HG03108 (cell line): ENCODE measurements around the gene GPRIN2.
"Not testable (repeated sequence)": the region's sequence is repeated elsewhere in the genome, so short reads cannot be mapped to it uniquely, and the experiment has no call there.

Source experiments
- ATAC-seq: cut with Tn5 transposase; IDR thresholded peaks from one replicate; pipeline ENCODE4 v1.9.1; 2021; ENCODE audit warnings: moderate library complexity; ENCODE audit not compliant: unreplicated experiment

Gene GPRIN2

DNA sequence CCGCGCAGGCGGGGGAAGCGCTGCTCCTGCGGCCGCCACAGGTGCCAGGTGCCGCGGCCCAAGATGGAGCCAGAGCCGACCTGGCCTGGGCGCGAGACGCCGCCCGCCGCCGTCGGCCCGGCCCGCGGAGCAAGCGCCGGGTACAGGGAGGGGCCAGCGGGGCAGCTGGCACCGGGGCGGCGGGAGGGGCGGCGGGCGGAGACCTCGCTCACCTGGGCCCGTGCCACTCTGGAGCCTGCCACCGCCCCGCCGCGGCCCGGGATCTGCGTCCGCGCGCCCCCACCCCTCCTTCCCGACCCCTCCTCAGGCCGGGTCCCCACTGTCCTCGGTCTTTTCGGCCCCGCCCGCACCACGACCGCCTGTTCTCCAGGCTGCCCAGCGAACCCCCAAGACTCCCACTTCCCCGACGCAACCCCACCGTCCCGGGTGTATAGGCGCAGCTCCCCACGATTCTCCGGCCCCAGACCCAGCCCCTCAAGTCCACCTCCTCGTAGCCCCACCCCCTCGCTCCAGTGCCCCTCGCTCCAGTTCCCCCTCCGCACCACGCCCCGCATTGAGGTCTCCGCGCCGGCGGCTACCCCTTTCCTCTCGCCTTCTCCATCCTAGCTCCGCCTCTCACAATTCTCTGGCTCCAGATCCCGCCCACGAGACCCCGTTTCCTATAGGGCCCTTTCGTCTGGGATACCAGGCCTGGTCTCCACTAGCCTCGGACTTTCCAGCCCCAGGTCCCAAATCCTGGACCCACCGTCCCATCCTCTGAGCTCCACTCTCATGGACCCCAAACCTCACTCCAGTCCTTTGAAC, at the start of gene GPRIN2:
Gene GPRIN2 (minus strand): TSS at position 144 of the 804 bp plus-strand sequence. CDS start 5,922 bp downstream, outside the sequence.
- no peak for ATAC-seq

DNA sequence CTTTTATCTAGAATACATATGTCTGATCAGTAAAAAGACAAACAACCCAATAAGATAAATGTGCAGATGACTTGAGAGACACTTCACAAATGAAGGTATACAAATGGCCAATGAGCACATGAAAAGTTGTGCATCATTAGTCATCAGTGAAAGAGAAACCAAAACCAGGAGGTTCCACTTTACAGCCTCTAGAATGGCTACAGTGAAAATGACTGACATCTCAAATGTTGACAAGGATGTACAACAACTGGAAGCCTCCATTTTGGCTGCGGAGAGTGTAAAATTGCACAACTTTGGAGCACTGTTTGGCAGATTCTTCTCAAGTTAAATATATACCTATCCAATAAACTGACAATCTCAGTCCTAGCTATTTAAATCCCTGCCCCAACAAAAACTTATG, 44.1 kb upstream of the GPRIN2 start:
- peak; percentile 71 for ATAC-seq

DNA sequence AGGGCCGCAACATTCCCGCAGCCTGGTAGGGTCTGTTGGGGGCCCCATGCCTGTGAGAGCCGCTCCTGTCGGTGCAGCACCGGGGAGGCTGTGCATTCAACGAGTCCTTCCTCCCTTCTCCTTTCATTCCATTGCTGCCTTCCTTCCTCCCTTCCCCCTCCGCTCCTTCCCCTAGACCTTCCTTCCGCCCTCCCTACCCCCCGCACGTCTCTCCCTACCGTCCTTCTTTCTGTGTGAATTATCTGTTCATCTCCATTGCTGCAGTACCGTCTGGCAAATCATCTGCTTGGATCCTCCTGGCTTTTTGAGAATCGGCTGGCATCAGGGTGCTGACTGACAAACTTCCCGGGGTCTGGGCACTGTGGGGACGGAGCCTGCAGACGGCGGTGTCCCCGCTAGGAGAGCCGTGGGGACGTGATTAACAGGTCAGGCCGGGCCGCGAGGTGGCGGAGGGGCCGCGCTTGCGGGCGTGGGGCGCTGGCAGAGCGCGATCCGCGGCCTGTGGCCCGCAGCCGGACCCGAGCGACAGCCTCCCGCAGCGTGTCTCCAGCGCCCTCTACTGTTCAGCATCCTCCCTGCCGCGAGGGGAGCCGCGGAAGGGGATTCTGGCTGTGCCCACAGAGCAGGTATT, 41.3 kb upstream of the GPRIN2 start:
- peak; percentile 72 for ATAC-seq

DNA sequence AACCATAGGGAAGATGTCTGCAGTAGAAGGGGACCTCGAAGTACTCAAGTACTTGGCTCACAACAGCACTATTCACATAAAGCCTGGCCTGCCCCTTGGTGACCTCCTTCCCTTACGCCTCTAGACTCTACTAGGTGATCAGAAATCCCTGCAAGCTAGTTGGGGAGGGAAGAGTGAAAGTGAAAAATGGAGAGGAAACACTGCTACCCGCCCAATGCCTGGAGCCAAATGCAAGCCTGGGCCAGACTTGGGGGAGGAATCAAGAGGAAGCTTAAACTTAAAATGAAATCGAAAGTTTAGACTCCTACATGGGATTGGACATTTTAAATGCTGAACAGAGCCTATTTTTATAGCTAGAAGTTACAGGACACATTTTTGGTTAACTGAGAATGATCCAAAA, 40.1 kb upstream of the GPRIN2 start:
- ATAC-seq: not testable (repeated sequence)

DNA sequence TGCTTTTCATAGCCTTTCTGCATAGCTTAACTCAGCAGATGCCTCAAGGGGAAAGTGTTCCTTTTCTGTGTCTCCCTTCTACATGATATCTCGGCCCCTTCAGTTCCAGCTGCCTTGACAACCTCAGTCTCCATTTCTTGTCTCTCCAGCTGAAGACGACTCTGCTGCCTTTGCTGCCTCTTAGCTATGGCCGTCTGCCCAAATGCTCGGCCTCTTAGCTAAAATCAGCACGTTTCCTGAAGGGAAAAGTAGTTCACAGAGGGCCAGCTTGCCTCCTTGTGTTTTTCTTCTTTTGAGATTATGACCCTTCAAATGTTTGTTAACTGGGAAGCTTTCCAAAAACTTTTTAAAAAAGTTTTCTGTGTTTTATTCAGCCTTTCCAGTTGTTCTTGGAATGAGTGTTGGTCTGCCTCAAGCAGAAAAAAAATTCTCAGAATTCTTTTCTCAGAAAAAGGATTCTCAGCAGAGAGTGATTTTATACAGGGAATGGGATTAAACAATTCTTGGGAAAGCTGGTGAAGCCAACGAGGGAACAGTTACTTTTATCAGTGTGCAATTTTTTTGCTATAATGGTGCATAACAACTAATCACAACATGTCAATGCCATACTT, 38.1 kb upstream of the GPRIN2 start:
- ATAC-seq: not testable (repeated sequence)

DNA sequence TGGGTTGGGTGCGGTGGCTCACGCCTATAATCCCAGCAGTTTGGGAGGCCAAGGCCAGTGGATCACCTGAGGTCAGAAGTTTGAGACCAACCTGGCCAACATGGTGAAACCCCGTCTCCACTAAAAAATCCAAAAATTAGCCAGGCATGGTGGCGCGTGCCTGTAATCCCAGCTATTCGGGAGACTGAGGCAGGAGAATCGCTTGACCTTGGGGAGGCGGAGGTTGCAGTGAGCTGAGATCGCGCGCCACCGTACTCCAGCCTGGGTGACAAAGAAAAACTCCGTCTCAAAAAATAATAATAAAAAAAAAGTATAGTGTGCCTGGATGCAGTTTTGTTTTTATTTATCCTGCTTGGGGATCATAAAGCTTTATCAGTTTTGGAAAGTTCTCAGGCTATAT, 36.8 kb upstream of the GPRIN2 start:
- not testable (repeated sequence) for ATAC-seq

DNA sequence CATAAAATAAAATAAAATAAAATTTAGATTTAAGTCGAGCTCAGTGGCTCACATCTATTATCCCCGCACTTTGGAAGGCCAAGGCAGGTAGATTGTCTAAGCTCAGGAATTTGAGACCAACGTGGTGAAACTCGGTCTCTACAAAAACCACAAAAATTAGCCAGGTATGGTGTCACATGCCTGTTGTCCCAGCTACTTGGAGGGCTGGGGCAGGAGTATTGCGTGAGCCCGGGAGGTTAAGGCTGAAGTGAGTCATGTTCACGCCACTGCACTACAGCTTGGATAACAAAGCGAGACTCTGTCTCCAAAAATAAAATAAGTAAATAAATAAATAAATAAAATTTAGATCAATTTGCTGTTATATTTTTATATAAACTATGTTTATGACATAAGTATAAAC, 34.6 kb upstream of the GPRIN2 start:
- not testable (repeated sequence) for ATAC-seq

DNA sequence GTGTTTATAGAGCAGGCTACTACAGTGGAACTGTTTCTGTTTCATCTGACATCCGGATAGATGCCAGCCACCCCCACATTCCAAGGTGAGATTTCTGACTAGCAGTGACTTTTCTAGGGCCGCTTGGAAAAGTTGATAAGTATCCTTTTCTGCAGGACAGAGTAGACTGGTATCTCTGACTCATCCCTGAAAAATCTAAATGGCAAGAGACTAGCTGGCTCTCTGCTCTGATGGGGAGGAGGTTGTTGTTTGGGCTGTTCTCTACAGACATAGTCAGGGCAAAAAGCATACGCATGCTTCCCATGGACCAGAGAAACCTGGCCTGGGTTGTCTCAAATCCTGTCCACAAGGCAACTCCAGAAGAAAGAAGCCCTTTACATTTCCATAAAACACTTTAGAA, 33.1 kb upstream of the GPRIN2 start:
- ATAC-seq: not testable (repeated sequence)

DNA sequence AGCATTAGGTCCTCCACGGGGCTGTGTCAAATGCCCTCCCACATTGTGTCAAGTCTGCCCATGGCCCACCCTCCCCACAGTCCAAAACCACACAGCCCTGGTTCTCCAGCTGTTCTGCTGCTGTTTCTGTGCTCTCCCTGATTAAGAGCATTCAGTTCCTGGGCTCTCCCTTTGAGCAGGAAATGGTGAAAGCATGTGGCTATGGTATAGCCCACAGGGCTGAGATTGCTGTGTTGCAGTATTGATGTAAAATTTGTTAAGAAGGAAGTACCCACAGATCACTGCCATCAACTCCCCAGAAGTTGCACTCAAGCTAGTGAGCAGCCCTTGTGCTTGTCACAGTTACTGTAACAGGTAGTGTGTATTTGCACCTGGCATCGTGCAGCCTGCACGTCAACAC, 31.8 kb upstream of the GPRIN2 start:
- ATAC-seq: not testable (repeated sequence)

DNA sequence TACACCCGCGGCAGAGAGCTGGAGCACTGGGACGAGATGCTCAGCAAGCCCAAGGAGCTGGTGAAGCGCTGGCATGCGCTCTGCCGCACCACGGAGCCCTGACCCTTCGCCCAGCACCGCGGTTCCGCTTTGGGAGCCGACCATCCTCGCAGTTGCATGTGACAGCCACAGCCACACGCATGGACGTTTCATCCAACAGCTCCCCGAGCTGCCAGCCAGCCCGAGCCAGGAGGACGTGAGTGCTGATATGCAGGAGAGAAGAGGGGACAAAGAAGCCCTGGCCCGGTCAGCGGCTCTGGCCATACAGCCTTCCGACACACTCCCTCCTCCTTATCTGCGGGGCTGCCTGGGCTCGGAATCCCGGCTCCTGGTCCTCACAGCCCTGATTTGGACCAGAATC, 31.1 kb upstream of the GPRIN2 start:
- ATAC-seq: not testable (repeated sequence)

DNA sequence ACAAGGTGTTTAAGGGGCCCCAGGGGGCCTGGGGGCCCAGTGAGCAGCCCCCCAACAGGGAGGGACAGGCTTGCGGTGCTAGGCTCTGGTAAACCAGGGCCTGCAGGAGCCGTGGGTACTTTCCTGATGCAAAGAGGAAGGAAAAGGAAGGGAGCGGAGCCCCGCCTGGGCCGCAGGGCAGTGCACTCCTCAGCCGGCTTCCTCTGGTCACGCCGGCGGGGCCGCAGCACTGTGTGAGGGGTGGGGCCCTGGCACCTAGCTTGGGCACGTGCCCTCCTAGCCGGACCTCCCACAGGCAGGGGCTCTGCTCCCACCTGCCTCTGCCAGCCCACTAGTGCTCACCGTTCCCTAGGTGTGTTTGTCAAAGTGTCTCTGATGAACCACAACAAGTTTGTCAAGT, 28.8 kb upstream of the GPRIN2 start:
- ATAC-seq: not testable (repeated sequence)

DNA sequence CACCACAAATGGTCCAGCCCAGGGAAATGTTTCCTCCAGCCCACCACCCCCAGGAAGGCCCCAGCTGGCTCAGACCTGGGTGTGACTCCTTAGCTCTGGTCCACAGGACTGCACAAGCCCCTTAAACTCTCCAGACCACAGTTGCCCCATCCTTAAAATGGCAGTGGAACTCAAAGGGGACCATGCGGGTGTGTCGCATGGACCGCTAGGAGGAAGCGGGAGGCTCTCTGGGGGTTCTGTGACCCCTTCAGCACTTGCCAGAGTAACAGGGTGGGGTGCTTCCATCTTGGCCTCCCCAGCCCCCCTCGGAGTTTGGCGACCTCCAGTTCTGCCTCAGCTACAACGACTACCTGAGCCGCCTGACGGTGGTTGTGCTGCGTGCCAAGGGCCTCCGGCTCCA, 27.7 kb upstream of the GPRIN2 start:
- not testable (repeated sequence) for ATAC-seq

DNA sequence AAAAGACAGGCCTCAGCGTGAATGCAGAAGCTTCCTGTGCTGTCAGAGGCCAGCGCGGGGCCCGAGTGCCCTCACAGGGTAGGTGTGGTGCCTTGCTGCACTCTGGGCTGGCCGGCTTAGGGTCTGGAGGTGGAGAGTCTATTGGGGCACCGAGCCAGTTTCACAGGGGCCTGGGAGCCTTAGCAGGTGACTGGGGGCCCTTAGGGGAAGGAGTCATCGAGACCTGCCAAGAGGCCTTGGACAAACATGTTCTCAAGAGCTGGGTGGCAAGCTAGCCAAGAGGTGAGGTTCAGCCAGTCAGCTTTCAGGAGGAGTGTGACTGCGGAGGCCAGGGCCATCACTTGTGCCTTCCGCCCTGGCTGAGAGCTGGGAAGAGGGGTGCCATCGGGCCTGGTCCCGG, 26.1 kb upstream of the GPRIN2 start:
- not testable (repeated sequence) for ATAC-seq

DNA sequence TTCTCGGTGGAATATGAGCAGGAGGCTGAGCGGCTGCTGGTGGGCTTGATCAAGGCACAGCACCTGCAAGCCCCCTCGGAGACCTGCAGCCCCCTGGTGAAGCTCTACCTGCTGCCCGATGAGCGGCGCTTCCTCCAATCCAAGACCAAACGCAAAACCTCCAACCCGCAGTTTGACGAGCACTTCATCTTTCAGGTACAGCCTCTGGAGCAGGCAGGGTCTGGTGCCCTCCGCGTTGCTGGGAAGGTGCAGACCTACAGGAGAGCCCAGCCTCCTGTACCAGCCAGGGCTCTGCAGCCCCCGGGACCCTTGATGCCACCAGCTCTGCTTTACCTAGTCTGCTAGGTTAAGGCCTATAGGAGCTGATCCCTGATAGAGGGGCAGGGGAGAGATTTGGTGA, 25.5 kb upstream of the GPRIN2 start:
- ATAC-seq: not testable (repeated sequence)

DNA sequence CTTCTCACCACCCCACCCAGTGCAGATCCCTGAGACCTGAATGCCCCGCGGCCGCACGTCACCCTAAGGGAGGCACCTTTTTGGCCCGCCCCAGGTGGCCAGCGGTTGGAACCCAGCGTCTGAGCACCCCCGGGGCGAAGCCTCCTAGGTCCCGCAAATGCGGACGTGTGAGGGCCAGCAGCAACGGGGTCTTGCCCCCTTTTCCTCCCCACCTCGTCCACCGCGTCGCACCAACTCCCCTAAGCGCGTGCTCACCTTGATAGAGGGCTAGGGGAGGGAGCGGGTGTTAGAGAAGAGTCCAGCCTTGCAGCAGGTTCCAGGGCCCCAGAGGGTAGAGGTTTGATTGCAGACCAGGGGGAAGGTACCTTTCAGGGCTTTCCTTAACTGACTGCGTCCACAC, 22.9 kb upstream of the GPRIN2 start:
- ATAC-seq: not testable (repeated sequence)

DNA sequence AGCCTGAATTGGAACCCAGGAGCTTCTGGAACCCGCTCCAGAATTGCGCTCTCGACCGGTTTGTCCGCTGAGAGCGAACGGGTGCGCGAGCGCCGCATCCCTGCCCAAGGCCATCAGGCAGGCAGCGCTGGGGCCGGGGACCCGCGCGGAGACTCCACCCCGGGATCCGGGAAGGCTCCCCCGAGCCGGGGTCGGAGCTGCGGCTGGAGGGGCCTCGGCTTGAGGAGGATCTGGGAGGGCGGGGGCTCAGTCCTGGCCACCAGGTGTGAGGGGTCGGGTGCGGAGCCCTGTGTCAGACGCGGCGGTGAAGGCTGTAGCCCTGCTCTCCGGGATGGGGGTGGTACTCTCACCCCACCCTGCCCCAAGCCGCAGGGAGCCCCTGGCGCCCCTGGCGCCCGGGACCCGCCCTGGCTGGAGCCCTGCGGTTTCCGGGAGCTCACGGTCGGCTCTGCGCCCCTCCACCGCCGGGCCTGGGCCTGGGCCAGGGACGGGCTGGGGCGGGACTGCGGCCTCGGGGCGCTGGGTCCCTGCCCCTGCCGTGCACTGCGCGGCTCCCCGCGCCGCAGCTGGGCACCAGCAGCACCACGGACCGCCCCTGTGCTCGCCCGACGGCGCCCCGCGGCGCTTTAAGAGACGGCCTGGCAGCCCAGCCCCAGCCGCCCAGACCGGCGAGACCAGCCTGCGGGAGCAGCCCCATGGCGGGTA, 22.2 kb upstream of the GPRIN2 start, which contains the start of gene SYT15:
Gene SYT15 (plus strand): TSS at position 655 of the 705 bp plus-strand sequence. CDS start 41 bp downstream, at position 696.
- not testable (repeated sequence) for ATAC-seq

DNA sequence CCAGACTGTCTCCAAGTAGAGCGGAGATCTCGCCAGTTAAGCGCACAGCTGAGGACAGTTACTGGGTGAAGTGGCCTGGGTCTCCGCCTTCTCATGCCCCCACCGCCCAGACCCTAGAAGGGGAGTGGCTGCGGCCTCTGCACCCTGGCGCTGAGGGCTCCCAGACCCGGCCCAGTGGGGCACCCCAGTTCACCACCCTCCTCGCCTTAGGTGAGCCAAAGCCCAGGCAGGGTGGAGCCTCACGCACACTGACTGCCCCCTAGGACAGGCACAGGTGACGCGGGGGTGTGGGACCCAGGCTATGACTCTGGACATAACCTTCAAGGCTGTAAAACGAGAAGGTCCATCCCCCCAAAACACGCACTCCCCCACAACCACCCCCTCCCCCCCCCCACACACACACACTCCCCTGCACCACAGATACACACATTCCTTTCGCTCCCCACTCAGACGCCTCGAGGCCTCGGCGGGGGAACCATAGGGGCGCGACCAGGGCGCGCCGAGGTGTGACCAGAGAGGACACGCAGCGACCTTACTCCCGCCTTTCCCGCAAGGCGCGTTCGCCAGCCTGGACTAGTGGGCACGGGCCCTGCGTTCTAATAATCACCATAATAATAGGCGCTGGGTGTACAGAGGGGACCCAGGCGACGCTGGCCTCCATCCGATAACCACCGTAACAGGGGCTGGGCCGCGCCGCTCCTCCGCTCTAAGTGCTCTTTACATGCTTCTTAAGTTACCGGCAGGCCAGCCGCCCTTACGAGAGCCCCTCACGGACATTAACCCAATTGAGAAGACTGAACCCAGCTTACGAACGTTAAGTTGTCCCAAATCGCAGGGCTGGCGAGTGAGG, 21.4 kb upstream of the GPRIN2 start:
- not testable (repeated sequence) for ATAC-seq

DNA sequence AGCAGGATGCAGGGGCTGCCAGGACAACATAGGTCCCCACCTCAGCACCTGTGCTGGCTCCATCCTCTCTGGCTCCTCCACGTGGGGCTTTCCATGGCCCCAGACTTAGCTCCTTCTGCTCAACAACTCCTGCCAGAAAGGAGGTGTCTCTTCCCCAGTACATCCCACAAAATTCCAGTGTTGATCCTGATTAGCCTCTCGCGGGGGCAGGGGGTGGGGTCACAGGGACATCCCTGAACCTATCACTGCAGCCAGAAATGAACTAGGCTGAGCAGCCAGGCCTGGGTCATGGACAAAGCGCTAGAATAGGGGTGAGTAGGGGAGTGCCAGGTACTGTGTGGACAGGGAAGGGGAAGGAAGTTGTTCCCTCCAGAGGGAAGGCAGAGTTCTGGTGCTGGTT, 17.4 kb upstream of the GPRIN2 start:
- not testable (repeated sequence) for ATAC-seq

DNA sequence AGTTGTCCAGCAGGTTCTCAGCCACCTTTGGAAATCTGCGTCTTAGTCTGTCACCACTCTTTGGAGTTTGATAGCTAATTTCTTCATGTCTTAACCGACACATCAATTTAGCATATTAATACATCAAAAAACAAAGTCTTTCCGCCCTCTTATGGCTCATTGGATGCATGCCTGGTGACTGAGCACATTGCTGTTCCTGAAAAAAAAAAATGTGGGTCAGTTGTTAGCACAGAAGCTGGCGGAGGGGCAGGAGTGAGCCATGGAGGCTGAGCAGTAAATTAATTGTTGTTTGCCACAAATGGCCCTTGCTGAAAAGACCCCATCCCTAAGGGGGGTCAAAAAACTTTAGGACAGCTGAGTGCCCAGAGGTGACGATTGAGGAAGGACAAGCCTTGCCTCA, 16.9 kb upstream of the GPRIN2 start:
- not testable (repeated sequence) for ATAC-seq

DNA sequence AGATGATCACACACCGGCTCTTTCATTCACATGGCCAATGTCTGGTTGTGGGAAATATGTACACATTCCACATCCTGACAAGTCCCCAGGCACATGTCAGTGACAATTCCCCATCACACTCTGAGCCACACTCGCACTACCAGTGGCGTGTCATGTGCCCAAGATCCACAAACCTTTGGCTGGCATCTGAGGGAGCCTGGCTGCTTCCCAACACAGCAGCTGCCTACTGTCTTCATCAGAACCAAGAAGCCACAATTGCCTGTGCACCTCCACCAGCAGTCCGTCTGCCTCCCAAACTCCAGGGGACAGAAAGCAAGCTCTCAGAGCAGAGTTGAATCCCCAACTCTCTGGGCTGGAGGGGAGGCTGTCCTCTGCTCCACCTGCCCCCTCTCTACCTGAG, 16.3 kb upstream of the GPRIN2 start:
- ATAC-seq: not testable (repeated sequence)
